CD4-positive, alpha-beta T cell (primary cell): ENCODE data around the gene CIP2A. TPM values are rescaled to one million over a fixed set of nuclear protein-coding genes. Genes with fewer than 3 reads are reported as not detected.

ENCODE experiments used
- ATAC-seq: fragments of 200-7000 bp; cut with Tn5 transposase; one replicate; pipeline ENCODE4 v1.10.0; 2022; ENCODE audit warnings: mild to moderate bottlenecking; ENCODE audit not compliant: poor library complexity
- CTCF ChIA-PET: fragments of 350-600 bp; sonication (Branson Sonifier 250); formaldehyde crosslinking; loops from one replicate; lab custom pipeline; 2021; ENCODE audit warnings: antibody characterized with exemption, inconsistent platforms; lab: Charles Lee
- POLR2A ChIA-PET: fragments of 350-600 bp; sonication (Branson Sonifier 250); formaldehyde crosslinking; loops from one replicate; lab custom pipeline; 2021; ENCODE audit warnings: antibody characterized with exemption, inconsistent platforms; lab: Charles Lee
- DNase-seq, 14 experiments: peaks; one replicate each; pipeline ENCODE4 v3.0.0-alpha.2; 2013 to 2020; ENCODE audit warnings: mixed read lengths in 2 of 14
- H3K27ac ChIP-seq, 2 donors: one replicate each; pipeline versions ENCODE4 v1.5.1 to v1.7.0; 2013; ENCODE audit warnings: low read length in 2 of 2, low read depth in 1 of 2, mild to moderate bottlenecking in 1 of 2
- H3K27me3 ChIP-seq, 2 experiments: 1 replicate in 1 of 2; 2 replicates in 1 of 2; pipeline versions ENCODE4 v1.6.1 to v1.7.0; 2013; ENCODE audit warnings: low read length in 2 of 2, control low read depth in 1 of 2, mild to moderate bottlenecking in 1 of 2, moderate library complexity in 1 of 2; ENCODE audit not compliant: insufficient read depth in 2 of 2, control insufficient read depth in 1 of 2
- H3K36me3 ChIP-seq: one replicate; pipeline ENCODE4 v1.6.1; 2013; ENCODE audit warnings: low read length, control low read depth; ENCODE audit not compliant: insufficient read depth
- H3K4me1 ChIP-seq: one replicate; pipeline ENCODE4 v1.6.1; 2013; ENCODE audit warnings: low read length, control low read depth; ENCODE audit not compliant: insufficient read depth
- H3K4me3 ChIP-seq: one replicate; pipeline ENCODE4 v1.5.1; 2013; ENCODE audit warnings: mild to moderate bottlenecking, low read length, moderate library complexity
- H3K9me3 ChIP-seq, 2 experiments: 1 replicate in 1 of 2; 2 replicates in 1 of 2; pipeline versions ENCODE4 v1.6.1 to v1.7.0; 2013; ENCODE audit warnings: low read length in 2 of 2, mild to moderate bottlenecking in 2 of 2, control low read depth in 1 of 2, moderate library complexity in 1 of 2; ENCODE audit not compliant: control insufficient read depth in 1 of 2, insufficient read depth in 1 of 2
- H3K27ac Mint-ChIP-seq: one replicate; pipeline ENCODE4 v1.8.0; 2020; ENCODE audit warnings: mixed read lengths
- H3K27me3 Mint-ChIP-seq: one replicate; pipeline ENCODE4 v1.8.0; 2021; ENCODE audit warnings: mixed read lengths
- H3K36me3 Mint-ChIP-seq: one replicate; pipeline ENCODE4 v1.8.0; 2021; ENCODE audit warnings: low read depth, mixed read lengths
- H3K4me1 Mint-ChIP-seq: one replicate; pipeline ENCODE4 v1.8.0; 2021; ENCODE audit warnings: low read depth, mixed read lengths
- H3K4me3 Mint-ChIP-seq: one replicate; pipeline ENCODE4 v1.8.0; 2020; ENCODE audit warnings: mild to moderate bottlenecking, mixed read lengths
- H3K9me3 Mint-ChIP-seq: one replicate; pipeline ENCODE4 v1.8.0; 2020; ENCODE audit warnings: mixed read lengths
- intact Hi-C, 2 experiments: fragments of 100-400 bp; cut with DNase I in 1 of 2; cut with micrococcal nuclease in 1 of 2; formaldehyde crosslinking; loops; one replicate each; pipeline versions ENCODE4 v1.15.1 to v1.9.0; 2023 to 2025; cut with DNase I, micrococcal nuclease
- total RNA-seq, 174 experiments: library from RNA in 2 of 174; stranded (reverse) in 2 of 174; gene quantifications; one replicate each; pipeline ENCODE4 v1.2.3 and lab custom pipeline; 2021 to 2026
- TF ChIP-seq, protein P1 (sequence below): fragments of 200-600 bp; IDR thresholded peaks from one replicate; pipeline ENCODE4 v1.8.0; 2022; ENCODE audit warnings: antibody characterized with exemption, mild to moderate bottlenecking

The CIP2A gene
- total RNA-seq, 2 experiments from 2014 or later = 2.7 to 3.9 TPM

DNA sequence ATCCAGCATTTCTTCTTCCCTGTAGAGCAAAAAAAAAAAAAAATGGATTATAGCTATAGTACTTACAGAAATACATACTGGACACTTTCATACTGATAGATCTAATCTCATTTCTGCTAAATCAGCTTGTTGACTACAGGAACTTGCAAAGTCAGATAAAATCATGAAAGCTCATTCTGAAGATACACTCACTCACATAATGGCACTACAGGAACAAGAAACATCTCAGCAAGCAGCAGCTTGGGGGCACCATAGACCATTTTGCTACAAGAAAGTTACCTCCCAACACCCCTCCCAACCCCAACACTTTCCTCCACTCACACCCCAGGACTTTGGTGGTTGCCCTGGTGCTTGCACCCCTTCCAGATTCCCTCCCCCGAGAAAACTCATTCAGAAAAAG lies 83.4 kb downstream of the CIP2A start:
- Mint-ChIP-seq H3K9me3 (no peaks in the 10 kb centered on the region), H3K4me1 (no peaks in the 10 kb centered on the region), H3K27ac (no peak overlapping the region), H3K4me3 (no peak overlapping the region), H3K27me3 (no peaks in the 10 kb centered on the region), H3K36me3 (no peaks in the 10 kb centered on the region)
- Histone ChIP-seq H3K4me3 (no peak overlapping the region), H3K9me3 (no peaks in the 10 kb centered on the region), H3K4me1 (no peaks in the 10 kb centered on the region), H3K27ac (no peak overlapping the region), H3K36me3 (no peaks in the 10 kb centered on the region), H3K27me3 (no peaks in the 10 kb centered on the region)
- TF ChIP-seq, protein P1, sequence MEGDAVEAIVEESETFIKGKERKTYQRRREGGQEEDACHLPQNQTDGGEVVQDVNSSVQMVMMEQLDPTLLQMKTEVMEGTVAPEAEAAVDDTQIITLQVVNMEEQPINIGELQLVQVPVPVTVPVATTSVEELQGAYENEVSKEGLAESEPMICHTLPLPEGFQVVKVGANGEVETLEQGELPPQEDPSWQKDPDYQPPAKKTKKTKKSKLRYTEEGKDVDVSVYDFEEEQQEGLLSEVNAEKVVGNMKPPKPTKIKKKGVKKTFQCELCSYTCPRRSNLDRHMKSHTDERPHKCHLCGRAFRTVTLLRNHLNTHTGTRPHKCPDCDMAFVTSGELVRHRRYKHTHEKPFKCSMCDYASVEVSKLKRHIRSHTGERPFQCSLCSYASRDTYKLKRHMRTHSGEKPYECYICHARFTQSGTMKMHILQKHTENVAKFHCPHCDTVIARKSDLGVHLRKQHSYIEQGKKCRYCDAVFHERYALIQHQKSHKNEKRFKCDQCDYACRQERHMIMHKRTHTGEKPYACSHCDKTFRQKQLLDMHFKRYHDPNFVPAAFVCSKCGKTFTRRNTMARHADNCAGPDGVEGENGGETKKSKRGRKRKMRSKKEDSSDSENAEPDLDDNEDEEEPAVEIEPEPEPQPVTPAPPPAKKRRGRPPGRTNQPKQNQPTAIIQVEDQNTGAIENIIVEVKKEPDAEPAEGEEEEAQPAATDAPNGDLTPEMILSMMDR = no peak
- POLR2A ChIA-PET = no interaction called here
- intact Hi-C loops = no loop called here
- CTCF ChIA-PET = interaction anchor here (0.6 to 0.7 kb wide), 2 partner anchors 28 to 855 kb away, joined by 3 to 4 read pairs; no protein-coding TSS in a partner anchor
- no peak for DNase-seq
- no peak for ATAC-seq

DNA sequence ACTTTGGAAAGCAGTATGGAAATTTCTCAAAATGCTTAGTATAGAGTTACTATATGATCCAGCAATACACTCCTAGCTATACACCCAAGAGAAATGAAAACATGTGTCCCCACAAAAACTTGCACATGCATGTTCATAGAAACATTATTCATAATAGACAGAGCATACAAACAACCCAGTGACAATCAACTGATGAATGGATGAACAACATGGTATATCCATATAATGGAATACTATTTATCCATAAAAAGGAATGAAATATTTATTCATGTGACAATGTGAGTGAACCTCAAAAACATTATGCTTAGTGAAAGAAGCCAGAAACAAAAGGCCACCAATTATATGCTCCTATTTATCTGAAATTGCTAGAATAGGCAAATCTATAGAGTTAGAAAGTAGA lies 85.5 kb downstream of the CIP2A start:
- Histone ChIP-seq H3K9me3 (no peaks in the 10 kb centered on the region), H3K4me1 (no peaks in the 10 kb centered on the region), H3K4me3 (no peak overlapping the region), H3K27ac (no peak overlapping the region), H3K36me3 (no peaks in the 10 kb centered on the region), H3K27me3 (no peaks in the 10 kb centered on the region)
- Mint-ChIP-seq H3K27ac (no peak overlapping the region), H3K36me3 (no peaks in the 10 kb centered on the region), H3K9me3 (no peaks in the 10 kb centered on the region), H3K27me3 (no peaks in the 10 kb centered on the region), H3K4me3 (no peak overlapping the region), H3K4me1 (no peaks in the 10 kb centered on the region)
- intact Hi-C loops = no loop called here
- ATAC-seq (no peak), DNase-seq (no peak)
- CTCF ChIA-PET = no interaction called here
- POLR2A ChIA-PET = no interaction called here
- TF ChIP-seq, protein P1 = no peak

DNA sequence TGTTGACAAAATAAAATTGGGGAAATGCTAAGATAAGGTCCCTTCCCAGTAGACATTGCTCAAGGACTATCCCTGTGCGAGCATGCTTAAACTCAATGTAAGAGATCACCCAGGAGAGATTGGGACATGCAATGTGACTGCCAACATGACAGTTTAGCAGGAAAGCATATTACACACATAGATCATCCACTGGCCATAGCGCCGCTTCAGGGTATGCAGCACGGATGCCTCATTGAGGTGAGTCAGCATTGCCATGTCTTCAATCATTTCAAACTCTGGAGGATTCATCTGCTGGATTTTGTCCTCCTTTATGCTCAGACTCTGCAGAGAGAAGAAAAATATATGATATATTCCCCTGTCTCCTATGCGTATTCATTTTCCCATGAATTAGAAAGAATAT lies 87.7 kb downstream of the CIP2A start:
- H3K36me3 Mint-ChIP-seq = no peaks in the 10 kb centered on the region
- no peaks in the 10 kb centered on the region for H3K27me3 Mint-ChIP-seq
- H3K4me1 Mint-ChIP-seq = no peaks in the 10 kb centered on the region
- no peak overlapping the region for H3K27ac Mint-ChIP-seq
- Histone ChIP-seq H3K36me3 (no peaks in the 10 kb centered on the region), H3K4me1 (no peaks in the 10 kb centered on the region), H3K27me3 (no peaks in the 10 kb centered on the region), H3K4me3 (no peak overlapping the region), H3K9me3 (no peaks in the 10 kb centered on the region), H3K27ac (no peak overlapping the region)
- DNase-seq (no peak), ATAC-seq (no peak)
- TF ChIP-seq, protein P1 = no peak
- intact Hi-C loops = no loop called here
- no peak overlapping the region for H3K4me3 Mint-ChIP-seq
- POLR2A ChIA-PET = no interaction called here
- H3K9me3 Mint-ChIP-seq = no peaks in the 10 kb centered on the region
- CTCF ChIA-PET = no interaction called here
